HG02970 (cell line): ENCODE measurements around the gene CAMSAP1.

ENCODE experiments used
- ATAC-seq: cut with Tn5 transposase; IDR thresholded peaks from one replicate; pipeline ENCODE4 v1.9.1; 2021; ENCODE audit warnings: mild to moderate bottlenecking, moderate library complexity, moderate number of reproducible peaks; ENCODE audit not compliant: unreplicated experiment, low FRiP score

Gene CAMSAP1

GRCh38 chr9:135939351-135940265 is 32.3 kb upstream of the CAMSAP1 start:
- ATAC-seq, result no peak

- no peak for ATAC-seq
Measured at GRCh38 chr9:135937521-135938489, 30.5 kb upstream of the CAMSAP1 start.

GRCh38 chr9:135933114-135933513 is 25.8 kb upstream of the CAMSAP1 start:
- no peak for ATAC-seq

- ATAC-seq, result no peak
Measured at GRCh38 chr9:135932656-135933055, 25.3 kb upstream of the CAMSAP1 start.

- ATAC-seq, result no peak
Measured at GRCh38 chr9:135931349-135931820, 24.0 kb upstream of the CAMSAP1 start.

GRCh38 chr9:135930446-135931345 is 23.4 kb upstream of the CAMSAP1 start:
- ATAC-seq, result no peak

- no peak for ATAC-seq
Measured at GRCh38 chr9:135929656-135930445, 22.5 kb upstream of the CAMSAP1 start.

- no peak for ATAC-seq
Measured at GRCh38 chr9:135928731-135929655, 21.6 kb upstream of the CAMSAP1 start.

- ATAC-seq, result no peak
Measured at GRCh38 chr9:135928074-135928730, 20.9 kb upstream of the CAMSAP1 start.

GRCh38 chr9:135927195-135928013 is 20.1 kb upstream of the CAMSAP1 start:
- no peak for ATAC-seq

GRCh38 chr9:135926402-135927194 is 19.3 kb upstream of the CAMSAP1 start:
- ATAC-seq, result no peak

GRCh38 chr9:135925496-135926133 is 18.3 kb upstream of the CAMSAP1 start:
- no peak for ATAC-seq

GRCh38 chr9:135924628-135925338 is 17.4 kb upstream of the CAMSAP1 start:
- ATAC-seq, result no peak

GRCh38 chr9:135923508-135923907 is 16.2 kb upstream of the CAMSAP1 start:
- no peak for ATAC-seq

GRCh38 chr9:135921749-135922310 is 14.5 kb upstream of the CAMSAP1 start:
- ATAC-seq, result no peak
